NCI-H128 (cell line): ENCODE results near the gene NTN1.

Experiments
- DNase-seq: peaks from one replicate; lab custom pipeline; 2025; ENCODE audit not compliant: unreplicated experiment; lab: John Stamatoyannopoulos, UW

The NTN1 gene

DNA sequence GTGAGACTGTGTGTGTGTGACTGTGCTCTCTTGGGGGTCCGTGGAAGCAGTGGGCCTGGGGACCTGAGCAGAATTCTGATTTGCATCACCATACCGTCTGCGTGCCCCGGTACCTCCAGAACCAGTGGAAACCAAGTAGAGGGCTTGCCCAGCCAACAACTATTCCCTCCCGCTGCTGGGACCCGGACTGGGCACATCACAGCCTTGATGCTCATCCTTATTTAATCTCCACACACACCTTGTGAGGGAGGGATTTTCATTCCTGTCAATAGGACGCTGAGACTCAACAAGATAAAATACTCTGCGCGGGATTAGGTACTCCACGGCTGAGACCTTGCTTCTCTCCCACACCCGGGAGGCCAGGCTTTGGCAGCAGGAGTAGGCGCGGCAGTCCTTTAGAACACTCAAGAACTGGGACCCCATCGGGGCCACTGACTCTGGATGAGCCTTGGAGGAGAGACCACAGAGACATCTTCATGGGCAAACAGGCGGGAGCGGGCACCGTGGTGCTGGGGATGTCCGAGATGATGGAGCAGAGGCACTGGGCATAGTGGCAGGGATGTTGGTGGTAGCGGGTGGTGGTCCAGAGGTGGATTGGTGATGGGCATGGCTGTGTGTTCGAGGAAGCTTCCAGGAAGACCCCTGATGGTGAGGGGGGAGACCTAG is 208.0 kb downstream of the NTN1 start:
- DNase-seq, result no peak

DNA sequence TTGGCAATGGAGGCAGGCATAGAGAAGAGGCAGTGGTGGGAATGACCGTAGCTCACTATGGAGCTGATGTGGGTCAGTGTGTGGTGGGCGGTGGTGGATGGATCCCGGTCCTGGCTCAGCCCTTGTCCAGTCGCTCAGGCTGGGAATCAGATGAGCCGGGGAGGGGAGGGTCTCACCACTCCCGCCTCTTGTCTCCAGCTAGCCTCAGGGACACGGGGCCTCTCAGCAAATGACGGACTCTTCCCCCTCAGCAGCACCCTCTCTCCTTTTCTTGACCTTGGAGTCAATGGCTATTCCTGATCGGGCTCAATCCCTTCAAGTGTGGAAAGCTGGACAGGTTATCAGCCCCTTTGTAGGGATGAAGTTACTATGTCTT is 208.5 kb downstream of the NTN1 start:
- no peak for DNase-seq

DNA sequence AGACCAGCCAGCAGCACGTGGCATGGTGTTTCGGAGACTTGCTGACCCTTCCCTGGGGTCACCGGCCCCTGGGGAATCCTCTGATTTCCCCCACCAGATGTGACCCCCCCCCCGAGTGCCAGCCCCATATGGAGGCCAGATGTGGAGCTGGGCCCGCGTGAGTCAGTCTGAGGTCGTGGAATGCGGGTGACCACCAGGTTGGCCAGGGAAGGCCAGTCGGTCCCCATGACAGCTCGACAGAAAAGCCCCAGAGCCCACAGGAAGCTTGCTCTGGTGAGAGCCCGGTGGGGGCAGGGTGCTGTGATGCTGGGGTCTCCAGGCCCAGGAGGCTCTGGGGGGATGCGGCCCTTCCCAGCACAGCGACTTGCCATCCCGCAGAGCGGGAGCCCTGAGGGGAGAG is 209.0 kb downstream of the NTN1 start:
- DNase-seq, result no peak

DNA sequence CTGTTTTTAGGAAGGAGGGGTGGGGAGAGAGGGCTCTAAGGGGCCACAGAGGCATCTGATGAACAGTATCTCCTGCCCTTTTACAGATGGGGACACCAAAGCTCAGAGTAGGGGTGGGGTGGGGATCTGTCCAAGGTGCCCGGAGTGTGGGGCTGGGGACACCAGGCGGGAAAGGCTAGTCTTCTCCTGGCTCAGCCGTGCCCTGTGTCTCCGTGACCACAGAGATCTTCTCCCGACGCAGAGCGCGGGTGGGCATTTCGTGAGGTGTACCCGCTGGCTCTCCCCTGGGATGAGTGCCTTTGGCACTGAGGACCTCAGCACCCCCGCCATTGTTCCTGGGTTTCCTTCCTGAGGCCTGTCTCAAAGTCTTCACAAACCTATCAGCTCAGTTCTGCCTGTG is 209.6 kb downstream of the NTN1 start:
- no peak for DNase-seq

DNA sequence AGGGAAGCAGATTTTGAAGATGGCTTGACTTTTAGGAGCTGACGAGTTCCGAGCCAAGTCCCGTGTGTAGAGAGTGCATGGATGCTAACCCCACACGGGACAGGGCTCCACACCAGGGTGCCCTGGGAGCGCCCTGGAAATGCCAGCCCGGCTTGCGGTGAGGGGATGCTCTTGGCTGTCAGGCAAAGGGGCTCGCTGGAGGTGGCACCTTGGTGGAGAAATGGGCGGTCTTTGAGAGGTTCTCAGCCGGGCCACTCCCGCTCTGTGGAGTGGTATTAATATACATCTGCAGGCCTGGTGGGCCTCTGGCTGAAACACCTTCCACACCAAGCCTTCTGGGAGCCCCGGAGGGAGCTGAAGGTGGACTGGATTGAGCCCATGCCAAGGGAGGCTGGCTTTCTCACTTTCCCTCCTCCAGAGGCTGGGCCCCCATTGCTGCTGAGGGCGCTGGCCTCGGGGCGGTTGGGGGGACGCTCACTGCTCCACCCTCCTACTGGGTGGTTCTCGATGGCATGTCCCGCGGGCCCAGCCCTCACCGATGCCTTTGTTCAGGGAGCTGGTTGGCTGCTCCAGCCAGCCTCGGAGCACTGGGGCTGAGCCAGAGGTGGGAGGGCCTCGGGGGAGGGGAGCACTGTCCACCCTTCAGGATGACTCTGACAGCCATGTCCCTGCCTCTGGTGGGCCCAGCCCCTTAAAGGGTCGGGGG is 210.3 kb downstream of the NTN1 start:
- DNase-seq, result no peak

DNA sequence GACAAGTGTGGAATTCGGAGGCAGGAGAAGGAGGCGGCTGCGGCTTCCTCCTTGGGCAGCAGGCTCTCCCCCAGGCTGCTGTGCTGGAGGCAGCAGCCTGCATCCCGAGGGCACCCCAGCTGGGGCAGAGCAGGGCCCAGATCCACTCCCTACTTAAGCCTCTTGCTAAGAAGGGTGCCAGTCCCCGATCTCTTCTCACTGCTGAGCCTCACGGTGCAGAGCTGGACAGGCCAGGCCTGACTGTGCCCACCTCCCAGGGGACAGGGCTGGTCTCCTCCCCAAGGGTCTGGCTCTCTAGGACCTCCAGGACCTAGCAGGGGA is 210.8 kb downstream of the NTN1 start:
- no peak for DNase-seq

DNA sequence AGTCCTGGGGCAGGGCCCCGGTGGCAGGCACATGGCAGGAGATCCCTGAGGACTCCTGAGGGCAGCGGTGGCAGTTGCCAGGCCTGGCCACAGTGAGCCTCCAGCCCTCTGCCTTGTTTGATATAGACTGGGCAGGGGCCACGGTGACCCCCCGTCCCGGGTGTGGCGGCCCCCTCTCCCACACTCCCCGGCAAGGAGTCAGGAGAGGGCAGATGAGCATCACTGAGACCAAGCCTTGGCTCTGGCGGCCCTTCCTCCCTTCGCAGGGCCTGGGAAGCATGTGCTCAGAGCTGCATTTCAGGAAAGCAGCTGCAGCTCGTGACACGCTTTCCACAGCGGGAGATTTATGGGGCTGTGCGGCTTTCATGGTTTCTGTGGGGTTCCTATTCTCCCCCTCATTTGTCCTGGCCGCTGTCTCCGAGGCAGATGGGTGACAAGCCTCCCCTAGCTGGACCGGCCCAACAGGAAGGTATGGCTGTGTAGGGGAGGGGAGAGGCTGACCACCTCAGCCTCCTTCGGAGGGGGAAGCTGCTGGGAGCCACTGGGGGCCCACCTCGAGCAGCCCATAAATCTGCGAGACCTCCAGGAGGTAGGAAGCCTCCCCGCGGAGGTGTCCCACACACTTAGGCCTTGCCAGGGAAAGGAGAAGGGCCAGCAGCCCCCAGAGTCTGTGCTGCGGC is 211.4 kb downstream of the NTN1 start:
- DNase-seq, result no peak

DNA sequence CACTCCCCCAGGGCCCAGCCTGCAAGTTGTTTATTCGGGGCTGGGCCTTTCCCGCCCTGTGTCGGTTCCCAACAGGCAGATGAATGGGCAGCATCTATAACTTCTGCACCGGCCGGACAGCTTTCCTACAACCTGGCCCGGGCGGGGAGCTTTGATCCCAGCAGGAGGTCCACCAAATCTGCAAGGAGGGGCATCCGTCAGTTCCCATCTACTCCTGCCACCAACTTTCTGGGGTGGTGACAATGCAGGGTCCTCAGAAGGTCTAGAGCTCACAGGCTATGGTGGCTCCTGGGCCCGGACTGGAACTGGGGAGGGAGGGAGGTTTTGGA is 211.9 kb downstream of the NTN1 start:
- DNase-seq, result no peak

DNA sequence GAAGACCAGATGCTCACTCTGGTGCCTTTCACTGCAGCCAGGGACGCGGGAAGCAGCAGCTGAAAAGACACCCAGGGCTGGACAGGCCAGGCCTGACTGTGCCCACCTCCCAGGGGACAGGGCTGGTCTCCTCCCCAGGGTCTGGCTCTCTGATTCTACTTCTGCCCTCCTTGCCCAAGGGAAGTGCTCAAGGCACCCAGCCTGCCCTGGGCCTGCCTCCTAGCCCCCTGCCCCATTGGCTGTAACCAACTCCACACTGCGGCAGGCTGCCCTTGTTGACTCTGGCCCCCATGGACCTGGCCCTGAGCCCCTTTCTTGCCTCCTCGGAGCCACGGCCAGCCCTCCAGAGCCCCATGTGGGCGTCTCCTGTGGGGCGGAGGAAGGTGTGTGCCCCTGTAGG is 212.5 kb downstream of the NTN1 start:
- DNase-seq, result no peak

DNA sequence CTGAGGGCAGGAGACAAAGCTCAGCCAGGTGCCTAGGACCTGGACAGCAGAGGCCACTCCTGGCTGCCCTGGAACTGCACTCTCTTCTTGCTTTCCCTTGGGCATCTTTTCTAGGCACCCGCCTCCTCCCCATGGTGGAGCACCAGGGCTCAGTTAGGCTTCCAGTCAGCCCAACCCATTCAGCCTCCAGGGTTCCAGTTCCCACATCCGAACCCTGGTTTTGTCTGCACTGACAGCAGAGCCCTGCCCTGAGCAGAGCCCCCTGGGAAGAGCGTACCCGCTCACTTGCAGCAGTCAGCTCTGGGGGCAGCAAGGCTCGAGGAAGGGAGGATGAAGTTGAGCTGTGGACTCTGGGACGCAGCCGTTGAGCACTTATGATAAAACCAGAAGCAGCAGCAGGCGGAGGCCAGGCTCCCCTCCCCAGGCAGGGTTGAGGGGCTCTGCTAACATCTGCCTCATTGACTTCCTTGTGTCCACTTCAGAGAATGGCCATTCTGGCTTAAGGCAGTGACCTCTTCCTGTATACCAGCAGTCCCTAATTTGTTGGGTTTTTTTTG is 213.2 kb downstream of the NTN1 start:
- no peak for DNase-seq

DNA sequence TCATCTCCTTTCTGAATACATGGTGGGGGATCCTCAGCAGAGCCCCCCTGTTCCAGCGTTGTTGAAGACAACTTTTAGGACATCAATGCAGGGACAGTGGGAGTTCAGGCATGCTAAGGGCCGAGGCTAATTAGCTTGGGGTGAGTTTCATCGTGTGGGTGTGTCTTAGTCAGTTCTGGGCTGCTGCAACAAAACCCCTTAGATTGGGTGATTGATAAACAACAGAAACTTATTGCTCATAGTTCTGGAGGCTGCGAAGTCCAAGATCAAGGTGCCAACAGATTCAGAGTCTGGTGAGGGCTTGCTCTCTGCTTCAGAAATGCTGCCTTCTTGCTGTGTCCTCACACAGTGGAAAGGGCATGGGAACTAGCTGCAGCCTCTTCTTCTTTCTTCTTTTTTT is 214.0 kb downstream of the NTN1 start:
- DNase-seq, result no peak

DNA sequence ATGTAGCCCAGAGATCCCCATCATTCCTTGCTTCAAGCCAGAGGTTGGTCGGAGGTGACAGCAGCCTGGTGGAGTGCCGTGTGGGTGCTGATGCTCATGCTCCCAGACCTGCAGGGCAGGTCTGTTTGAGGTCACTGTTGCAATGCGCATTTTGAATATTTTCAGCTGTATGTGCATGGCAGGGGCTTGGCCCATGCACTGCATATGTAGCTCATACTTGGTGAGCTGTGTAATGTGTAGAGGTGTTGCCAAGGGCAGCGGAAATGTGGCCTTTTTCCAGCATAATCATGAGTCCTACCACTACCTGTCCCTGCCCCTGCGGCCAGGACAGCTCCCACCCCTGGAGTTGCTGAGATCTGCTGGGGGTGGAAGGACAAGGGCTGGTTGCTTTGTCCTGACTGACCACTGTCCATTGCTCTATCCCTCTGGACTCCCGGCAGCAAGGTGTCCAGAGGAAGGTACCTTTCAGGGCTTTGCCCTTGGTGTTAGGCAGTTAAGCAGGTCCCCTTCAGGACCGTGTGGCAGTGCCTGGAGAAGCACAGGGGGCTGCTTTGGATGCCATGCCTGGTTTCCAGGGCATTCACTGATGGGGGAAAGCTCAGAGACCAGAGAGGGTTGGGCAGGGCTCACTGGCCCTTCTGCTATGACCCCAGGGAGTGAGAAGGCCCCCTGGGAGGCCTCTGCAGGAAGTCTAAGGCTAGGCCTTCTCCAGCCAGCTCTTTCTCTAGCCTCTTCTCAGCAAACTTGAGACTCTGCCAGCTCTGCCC is 215.2 kb downstream of the NTN1 start:
- no peak for DNase-seq

DNA sequence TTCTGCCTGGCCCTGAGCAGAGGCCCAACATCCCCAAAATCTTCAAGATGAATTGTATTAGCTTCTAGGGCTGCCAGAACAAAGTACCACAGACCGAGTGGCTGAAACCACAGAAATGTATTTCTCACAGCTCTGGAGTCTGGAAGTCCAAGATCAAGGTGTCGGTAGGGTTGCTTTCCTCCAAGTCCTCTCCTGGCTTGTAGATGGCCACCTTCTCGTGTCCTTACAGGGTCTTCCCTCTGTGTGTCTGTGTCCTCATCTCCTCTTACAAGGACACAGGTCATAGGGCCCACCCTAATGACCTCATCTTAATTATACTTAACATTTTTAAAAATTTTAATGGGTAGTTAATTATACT is 215.7 kb downstream of the NTN1 start:
- no peak for DNase-seq

DNA sequence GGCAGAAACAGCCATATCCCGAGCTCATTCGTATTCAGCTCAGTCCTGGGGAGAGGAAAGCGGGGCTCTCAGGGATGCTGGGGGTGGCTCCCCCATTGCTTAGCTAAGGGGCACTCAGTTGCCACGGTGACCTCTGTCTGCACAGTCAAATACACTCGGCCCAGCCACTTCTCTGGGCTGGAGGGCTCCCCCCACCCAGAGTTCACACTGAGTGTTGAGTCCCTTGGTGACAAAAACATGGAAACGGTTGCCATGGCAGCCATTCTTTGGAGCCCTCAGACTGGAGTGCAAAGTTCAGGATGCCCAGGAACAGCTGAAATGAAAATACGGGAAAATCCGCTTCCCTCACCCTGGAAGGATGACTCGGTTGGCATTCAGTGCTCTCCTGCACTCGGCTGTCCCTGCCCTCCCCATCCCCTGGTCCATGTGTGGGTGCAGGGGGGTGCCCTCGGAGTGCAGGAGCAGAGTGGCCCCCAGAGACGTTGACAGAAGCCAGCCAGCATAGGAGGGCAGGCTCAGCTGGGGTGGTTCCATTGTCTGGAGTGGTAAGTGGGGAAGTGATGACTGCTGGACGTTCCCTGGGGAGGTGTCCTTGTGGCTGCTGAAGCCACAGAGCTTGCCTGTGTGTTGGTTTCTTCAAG is 216.5 kb downstream of the NTN1 start:
- DNase-seq, result peak; percentile 5

DNA sequence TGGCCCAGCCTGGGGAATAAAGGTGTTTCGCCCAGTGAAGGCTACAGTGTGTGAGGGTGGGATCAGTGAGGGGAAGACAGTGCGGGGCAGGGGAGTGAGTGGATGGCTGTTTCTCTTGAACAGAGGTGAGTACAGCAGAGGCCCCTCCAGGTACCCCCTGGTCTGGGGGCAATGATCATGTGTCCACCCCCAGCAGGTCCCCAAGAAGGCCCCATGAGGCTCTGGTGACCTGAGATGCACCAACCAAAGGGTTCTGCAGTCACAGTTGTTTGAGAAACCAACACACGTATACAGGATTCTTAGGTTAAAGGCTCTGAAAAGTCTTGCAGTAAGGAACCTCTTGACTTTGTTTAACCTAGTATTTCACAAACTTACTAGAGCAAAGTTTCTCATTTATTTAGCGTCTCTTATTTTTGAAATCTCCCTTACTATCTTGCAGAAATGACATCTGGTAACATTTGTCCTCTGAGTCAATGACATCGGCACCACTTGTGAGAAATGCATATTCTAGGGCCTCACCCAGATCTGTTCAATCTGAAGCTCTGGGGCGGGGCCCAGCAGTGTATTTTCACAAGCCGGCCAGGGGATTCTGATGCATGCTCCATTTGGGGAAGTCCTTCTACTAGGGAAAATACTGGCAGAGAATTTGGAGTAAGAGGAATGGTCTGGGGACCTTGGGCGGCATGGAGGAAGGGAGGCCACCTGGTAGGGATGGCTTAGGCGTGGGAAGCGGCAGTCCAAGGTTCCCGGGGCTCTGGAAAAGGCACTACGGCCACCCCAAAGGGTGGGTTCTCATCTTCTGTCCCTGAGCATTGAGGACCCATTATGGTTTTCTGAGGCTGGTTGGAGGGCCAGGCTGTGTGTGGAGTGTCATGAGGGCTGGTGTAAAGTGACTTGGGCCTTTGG is 217.3 kb downstream of the NTN1 start:
- no peak for DNase-seq

DNA sequence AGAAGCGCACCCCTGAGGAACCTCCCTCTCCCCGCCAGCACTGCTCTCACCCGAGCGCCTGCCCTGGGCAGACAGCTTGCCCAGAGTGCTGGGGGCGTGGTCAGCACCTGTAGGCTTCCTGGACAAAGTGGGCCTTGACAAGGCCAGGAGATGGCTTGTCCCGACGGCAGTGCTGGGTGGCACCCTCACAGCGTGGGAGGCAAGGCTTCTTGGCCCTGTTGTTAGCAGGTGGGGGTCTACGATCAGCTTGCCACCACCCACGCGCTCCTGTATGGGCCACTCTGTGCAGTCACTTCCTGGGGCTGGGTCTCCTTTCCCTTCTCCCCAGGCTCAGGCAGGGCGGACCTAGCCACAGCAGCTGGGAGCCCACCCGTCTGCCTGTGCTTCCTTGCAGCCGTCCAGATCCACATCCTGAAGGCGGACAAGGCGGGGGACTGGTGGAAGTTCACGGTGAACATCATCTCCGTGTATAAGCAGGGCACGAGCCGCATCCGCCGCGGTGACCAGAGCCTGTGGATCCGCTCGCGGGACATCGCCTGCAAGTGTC is 218.0 kb downstream of the NTN1 start:
- no peak for DNase-seq

DNA sequence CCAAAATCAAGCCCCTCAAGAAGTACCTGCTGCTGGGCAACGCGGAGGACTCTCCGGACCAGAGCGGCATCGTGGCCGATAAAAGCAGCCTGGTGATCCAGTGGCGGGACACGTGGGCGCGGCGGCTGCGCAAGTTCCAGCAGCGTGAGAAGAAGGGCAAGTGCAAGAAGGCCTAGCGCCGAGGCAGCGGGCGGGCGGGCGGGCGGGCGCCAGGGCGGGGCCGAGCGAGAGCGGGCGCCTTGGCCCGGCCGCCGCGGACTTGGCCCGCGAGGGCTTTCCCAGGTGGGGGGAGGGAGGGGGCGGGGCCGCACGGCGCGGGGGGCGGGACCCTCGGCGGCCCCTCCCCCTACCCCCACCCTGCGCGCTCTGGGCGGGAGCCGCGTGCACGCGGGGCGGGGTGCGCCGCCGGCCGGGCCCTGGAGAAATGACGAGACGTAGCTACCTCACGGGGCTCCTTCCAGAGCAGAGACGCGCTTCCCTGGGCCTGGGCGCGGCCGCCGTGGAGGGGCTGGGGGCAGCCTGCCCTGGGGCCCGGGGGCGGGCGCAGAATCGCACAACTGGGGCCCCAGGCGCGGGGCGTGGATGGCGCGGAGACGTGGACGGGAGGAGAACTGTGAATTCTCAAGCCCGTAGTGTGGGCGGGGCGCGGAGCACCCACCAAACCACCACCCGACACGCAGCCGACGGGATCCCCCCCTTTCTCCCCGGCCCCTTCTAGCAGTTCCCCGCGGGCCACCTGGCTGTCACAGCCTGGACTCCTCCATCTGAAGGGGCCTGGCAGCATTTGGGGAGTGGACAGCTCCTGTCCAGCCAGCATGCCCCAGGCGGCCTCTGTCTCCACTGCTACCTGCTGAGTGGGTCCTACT is 218.7 kb downstream of the NTN1 start:
- DNase-seq, result no peak

DNA sequence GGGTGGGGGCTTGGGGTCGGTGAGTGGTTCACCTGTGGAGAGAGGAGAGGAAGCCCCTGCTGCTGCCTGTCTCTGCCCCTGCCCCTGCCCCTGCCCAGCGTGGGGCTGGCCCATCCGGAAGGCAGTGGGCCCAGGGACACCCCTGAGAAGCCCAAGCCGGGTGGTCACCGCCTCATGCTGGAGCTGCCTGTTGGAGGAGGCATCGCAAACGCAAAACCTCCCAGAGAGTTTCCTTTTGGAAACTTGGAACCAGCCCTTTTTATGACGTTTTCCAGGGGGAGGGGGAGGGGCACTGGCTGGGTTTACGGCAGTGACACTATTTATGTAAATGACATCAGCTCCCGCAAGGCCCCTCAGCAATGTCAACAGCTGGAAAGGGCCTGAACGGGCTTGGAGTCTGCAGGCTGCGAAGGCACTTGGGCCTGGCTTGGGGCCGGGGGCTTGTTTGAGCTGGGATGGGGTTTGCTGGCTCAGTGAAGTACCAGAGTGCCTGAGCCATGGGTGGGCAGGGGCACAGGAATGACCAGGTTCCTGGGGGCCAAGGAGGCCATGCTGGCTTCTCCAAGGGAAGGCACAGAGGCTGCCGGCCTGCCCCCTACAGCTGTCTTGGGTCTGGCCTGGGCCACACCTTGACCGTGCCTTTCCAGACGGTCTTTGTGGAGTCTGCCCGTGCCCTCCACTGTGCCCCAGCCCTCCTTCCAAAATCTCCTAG is 219.5 kb downstream of the NTN1 start:
- no peak for DNase-seq

DNA sequence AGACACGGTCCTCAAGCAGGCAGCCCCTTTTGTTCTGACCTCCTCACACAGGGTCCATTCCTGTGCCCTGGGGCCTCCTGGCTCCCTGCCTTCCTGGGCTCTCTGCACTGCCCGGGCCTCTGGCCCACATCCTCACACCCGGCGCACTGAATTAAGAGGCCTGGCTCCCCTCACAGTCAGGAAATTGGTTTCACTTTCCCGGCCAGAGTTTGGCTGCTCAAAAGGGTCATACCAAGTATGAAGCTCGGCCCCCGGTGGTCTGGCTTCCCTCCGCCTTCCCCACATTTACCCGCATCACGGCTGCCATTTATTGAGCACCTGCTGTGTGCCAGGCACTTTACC is 220.0 kb downstream of the NTN1 start:
- DNase-seq, result no peak
